Measurements from ENCODE around the gene ITLN1.

Gene ITLN1

DNA sequence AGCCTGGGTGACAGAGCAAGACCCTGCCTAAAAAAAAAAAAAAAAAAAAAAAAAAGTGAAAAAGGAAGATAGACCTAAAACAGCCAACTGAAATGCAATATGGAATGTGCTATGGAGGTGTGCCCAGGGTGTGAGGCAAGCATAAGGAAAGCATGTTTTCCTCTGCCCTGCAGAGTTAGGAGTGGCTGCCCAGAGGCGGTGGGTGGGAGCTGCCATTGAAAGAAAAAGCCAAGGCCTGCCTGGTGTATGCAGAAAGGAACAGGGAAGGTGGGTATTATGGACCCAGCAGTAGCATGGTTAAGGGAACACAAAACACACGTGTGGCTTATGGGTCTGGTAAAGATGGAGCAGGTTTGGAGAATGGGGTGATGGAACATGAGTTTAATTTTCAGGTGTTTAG lies 31.2 kb downstream of the ITLN1 start:
- DNase-seq, result no peak

DNA sequence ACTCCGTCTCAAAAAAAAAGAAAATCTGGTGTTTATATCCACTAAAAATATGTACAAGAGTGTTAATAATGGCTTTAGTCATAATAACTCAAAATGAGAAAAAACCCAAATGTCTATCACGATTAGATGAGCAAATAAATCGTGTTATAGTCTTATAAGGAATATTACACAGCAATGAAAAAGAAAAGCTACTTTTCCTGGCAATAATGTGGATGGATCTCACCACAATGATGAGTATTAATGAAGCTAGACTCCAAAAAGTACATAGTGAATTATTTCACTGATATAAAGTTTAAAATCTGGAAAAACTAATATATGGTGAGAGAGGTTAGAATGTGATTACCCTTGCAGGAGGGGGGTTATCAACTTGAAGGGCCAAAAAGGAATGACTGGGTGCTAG lies 32.0 kb downstream of the ITLN1 start:
- DNase-seq, result no peak

DNA sequence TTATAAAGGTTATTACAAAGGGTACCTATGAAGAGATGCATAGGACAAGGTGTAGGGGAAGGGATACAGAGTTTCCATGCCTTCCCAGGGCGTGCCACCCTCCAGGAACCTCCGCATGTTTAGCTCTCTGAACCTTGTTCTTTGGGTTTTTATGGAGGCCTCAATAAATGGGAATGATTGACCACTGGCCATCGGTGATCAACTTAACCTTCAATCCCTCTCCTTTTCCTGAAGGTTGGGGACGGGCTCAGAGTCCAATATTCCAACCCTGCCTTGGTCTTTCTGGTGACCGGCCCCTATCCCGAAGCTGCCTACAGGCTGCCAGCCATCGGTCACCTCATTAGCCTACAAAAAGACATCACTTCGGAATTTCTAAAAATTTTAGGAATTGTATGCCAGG lies 34.0 kb downstream of the ITLN1 start:
- no peak for DNase-seq

GRCh38 chr1:160850541-160850940 lies 34.4 kb downstream of the ITLN1 start:
- DNase-seq, result no peak

- no peak for DNase-seq
Measured at GRCh38 chr1:160846281-160846680, 38.7 kb downstream of the ITLN1 start.

- DNase-seq, result peak; percentile 56
Measured at GRCh38 chr1:160844447-160845232, 40.3 kb downstream of the ITLN1 start.

GRCh38 chr1:160841079-160841478 lies 43.9 kb downstream of the ITLN1 start:
- no peak for DNase-seq

DNA sequence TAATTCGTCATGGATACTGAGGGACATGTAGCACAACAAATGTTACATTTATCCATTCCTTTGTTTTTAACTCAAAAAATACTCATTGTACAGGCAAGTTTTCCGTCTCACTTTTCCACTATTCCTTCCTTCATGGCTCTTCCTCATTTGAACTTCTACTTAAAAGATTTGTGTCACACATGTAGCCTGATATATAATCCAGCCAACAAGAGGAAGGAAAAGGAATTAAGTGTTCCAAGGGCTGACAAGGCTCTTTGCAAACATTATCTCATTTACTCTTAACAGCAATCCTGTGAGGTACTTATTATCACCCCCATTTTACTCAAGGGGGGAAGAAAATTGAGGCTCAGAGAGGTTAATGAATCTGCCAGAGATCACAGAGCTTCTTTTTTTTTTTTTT lies 45.2 kb downstream of the ITLN1 start:
- DNase-seq, result no peak

GRCh38 chr1:160838888-160839287 lies 46.1 kb downstream of the ITLN1 start:
- DNase-seq, result no peak

- DNase-seq, result peak; percentile 95
Measured at GRCh38 chr1:160837558-160838205, 47.3 kb downstream of the ITLN1 start.

GRCh38 chr1:160836981-160837557 lies 47.9 kb downstream of the ITLN1 start:
- DNase-seq, result no peak

DNA sequence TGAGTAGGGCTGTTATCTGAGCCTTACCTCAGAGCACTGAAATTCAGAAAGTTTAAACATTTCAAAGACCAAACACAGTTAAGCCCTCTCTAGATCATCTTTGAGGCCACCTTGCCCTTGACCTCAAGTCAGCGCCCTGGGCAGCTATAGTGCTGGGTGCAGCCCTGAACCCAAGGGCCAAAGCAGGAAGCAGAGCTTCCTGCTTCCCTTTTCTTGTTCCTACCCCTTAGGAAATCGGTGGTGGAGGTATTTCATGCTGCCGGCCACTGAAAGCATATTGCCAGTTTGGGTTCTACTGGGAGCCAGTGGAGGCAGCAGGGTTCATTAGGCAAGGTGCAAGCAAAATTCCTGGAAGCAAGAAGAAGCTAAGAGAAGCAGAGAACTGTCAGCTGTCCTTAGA lies 48.4 kb downstream of the ITLN1 start:
- DNase-seq, result peak; percentile 65

- peak; percentile 47 for DNase-seq
Measured at GRCh38 chr1:160835751-160836150, 49.2 kb downstream of the ITLN1 start.

GRCh38 chr1:160834945-160835565 lies 49.9 kb downstream of the ITLN1 start:
- DNase-seq, result peak; percentile 3

DNA sequence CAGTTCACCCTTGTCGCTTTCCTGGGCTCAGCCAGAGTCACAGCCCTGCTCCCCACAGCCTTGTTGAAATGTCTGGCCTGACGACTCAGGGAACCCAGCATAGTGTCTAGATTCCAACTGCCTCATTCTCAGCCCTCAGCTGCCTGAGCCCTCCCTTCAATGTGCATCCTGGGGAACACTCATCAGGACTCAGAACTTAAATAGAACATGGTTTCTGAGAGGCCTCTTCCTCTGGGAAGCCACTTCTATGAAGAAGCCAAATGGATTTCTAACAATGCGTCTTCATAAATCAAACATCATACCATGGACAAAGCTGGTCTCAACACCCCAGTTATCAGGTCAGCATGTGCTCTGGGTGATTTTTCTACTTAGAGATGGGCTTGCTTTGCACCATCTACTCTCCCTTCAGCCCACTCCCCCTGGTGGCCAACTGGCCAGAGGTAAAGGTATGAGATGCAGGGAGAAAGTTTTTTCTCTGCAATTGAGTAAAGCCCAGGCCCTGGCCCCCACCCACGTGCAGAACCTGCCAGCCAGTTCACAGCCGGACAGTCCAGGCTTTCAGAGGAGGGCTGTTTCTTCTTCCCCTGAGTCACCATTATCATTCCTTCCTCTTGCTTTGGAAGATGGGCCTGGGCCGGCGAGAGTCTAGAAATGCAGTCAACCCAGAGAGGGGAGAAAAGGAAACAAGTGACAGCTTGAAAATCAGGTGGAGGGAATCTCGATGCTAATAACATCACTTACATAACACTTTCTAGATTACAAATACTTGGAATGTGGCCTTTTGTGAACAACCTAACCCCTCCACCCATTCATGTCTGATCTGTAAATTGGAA lies 54.4 kb downstream of the ITLN1 start:
- DNase-seq, result no peak

DNA sequence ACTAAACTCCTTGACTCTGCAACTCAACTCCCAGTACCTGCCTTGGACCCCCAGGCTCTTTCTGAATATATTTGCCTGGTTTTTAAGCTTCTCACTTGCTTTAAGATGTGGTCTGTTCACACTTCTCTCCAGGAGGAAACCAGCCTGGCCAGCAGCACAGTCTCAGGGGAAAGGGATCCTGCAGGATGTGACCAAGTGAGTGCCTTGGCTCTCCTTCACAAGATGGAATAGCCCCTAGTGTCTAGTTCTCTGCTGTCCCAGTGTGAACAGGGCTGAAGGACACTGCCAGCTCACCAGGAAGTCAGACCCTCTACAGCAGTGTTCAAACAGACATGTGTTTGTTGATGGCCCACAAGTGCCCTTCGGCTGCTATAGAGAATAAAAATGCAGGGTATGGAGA lies 55.2 kb downstream of the ITLN1 start:
- no peak for DNase-seq

DNA sequence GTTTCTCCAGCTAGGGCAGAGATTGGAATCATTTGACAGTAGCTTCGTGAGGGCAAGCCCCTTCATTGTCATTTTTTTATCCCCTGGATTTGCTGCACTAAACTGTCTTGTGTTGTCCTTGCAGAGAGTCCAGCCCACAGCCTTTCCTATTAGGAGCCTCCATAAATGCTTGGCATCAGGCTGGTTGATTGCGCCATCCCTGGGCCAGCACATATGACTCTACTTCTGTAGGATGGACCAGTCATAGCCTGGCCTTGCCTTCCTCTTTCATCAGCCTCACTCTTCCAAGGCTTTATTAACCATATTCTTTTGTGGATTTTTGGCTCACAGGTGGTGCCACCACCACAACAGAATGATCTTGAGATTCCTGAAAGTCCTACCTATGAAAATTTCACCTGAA lies 57.6 kb downstream of the ITLN1 start:
- DNase-seq, result no peak

- no peak for DNase-seq
Measured at GRCh38 chr1:160826546-160826945, 58.4 kb downstream of the ITLN1 start.

Measured in GF-D8 (cell line).